HepG2 (cell line): ENCODE measurements around the gene MDH1B. TPM values are rescaled to one million over a fixed set of nuclear protein-coding genes. Genes with fewer than 3 reads are reported as not detected.

Source experiments
- ATAC-seq: fragments of 200-7000 bp; cut with Tn5 transposase; 3 replicates; pipeline ENCODE4 v1.9.1; 2020; ENCODE audit warnings: mild to moderate bottlenecking, moderate library complexity
- BruUV-seq: library from RNA; stranded (reverse); fragments of 400-500 nt; replicated peaks from 2 replicates; lab custom pipeline; 2021; lab: Mats Ljungman, UMichigan
- CTCF ChIA-PET: fragments of 300-600 bp; formaldehyde crosslinking; extraction: SDS; loops from one replicate; lab custom pipeline; 2021; ENCODE audit warnings: low total read pairs, inconsistent platforms, low intra/inter-chr PET ratio; lab: Yijun Ruan, JAX
- POLR2A ChIA-PET: fragments of 350-600 bp; sonication (Branson Sonifier 250); formaldehyde crosslinking; loops from one replicate; lab custom pipeline; 2020; ENCODE audit warnings: antibody characterized with exemption, inconsistent platforms; lab: Yijun Ruan, JAX
- DNase-seq: peaks from one replicate; pipeline ENCODE4 v3.0.0-alpha.2; 2015; ENCODE audit warnings: low spot score
- FAIRE-seq: peaks from 3 replicates; lab custom pipeline; 2011; peaks lifted over from hg19 to GRCh38; lab: Jason Lieb, UNC
- H2AFZ ChIP-seq: one replicate; pipeline ENCODE4 v1.6.1; 2011; ENCODE audit warnings: low read length, inconsistent platforms
- H3K27ac ChIP-seq: fragments of 300-600 bp; 3 replicates; pipeline ENCODE4 v1.8.0; 2011; ENCODE audit warnings: mixed run types, mild to moderate bottlenecking, mixed read lengths, low read length, inconsistent platforms; ENCODE audit not compliant: insufficient read depth; ENCODE audit errors: extremely low read length
- H3K27me3 ChIP-seq, 2 experiments: fragments of 200-600 bp in 1 of 2; 2 replicates in 1 of 2; 3 replicates in 1 of 2; pipeline versions ENCODE4 v1.6.0 to v1.8.0; 2011; ENCODE audit warnings: low read length in 2 of 2, mild to moderate bottlenecking in 2 of 2, moderate library complexity in 2 of 2, inconsistent platforms in 1 of 2; ENCODE audit not compliant: insufficient read depth in 2 of 2, control insufficient read depth in 1 of 2
- H3K36me3 ChIP-seq, 2 experiments: fragments of 200-600 bp in 1 of 2; replicated peaks in 1 of 2; 2 replicates in 1 of 2; 3 replicates in 1 of 2; pipeline versions ENCODE4 v1.5.1 to v1.8.0; 2011; ENCODE audit warnings: low read length in 2 of 2, inconsistent platforms in 1 of 2; ENCODE audit not compliant: insufficient read depth in 2 of 2, control insufficient read depth in 1 of 2
- H3K4me1 ChIP-seq: 2 replicates; pipeline ENCODE4 v1.5.1; 2012; ENCODE audit warnings: low read length, inconsistent platforms; ENCODE audit not compliant: insufficient read depth
- H3K4me2 ChIP-seq: 2 replicates; pipeline ENCODE4 v1.6.0; 2011; ENCODE audit warnings: low read depth, low read length, inconsistent platforms
- H3K4me3 ChIP-seq, 3 experiments: fragments of 200-600 bp in 1 of 3; sonication (generic), shearing (Covaris generic) in 1 of 3; replicated peaks in 1 of 3; 2 replicates each; pipeline ENCODE4 v1.5.1; 2011 to 2016; ENCODE audit warnings: low read length in 3 of 3, inconsistent platforms in 2 of 3, low read depth in 2 of 3, mild to moderate bottlenecking in 2 of 3, control low read depth in 1 of 3, mixed read lengths in 1 of 3; ENCODE audit not compliant: insufficient read depth in 1 of 3
- H3K79me2 ChIP-seq: one replicate; pipeline ENCODE4 v1.6.1; 2011; ENCODE audit warnings: low read length, inconsistent platforms; ENCODE audit not compliant: insufficient read depth
- H3K9ac ChIP-seq: 2 replicates; pipeline ENCODE4 v1.6.0; 2011; ENCODE audit warnings: mild to moderate bottlenecking, low read depth, low read length, inconsistent platforms; ENCODE audit not compliant: insufficient read depth
- H3K9me3 ChIP-seq: 2 replicates; pipeline ENCODE4 v1.5.1; 2012; ENCODE audit warnings: mild to moderate bottlenecking, low read length
- H4K20me1 ChIP-seq: 2 replicates; pipeline ENCODE4 v1.6.0; 2011; ENCODE audit warnings: inconsistent platforms, mild to moderate bottlenecking, low read length, moderate library complexity; ENCODE audit not compliant: insufficient read depth
- DNMT3B ChIP-seq: conservative IDR thresholded peaks from 2 replicates; pipeline ENCODE4 v1.6.1; 2016; ENCODE audit warnings: missing biosample characterization, control low read depth
- DR1 ChIP-seq: sonication (generic); formaldehyde crosslinking; IDR thresholded peaks from 2 replicates; pipeline ENCODE4 v1.8.0; 2021; ENCODE audit warnings: mild to moderate bottlenecking, missing genetic modification reagents, inconsistent platforms
- DZIP1 ChIP-seq: sonication (generic); formaldehyde crosslinking; IDR thresholded peaks from 2 replicates; pipeline ENCODE4 v1.5.0; 2020; ENCODE audit warnings: mild to moderate bottlenecking, missing genetic modification reagents
- IRF1 ChIP-seq: sonication (generic); formaldehyde crosslinking; IDR thresholded peaks from 2 replicates; pipeline ENCODE4 v1.4.0; 2020; ENCODE audit warnings: low read depth, mild to moderate bottlenecking, missing genetic modification reagents
- KAT8 ChIP-seq: IDR thresholded peaks from 2 replicates; pipeline ENCODE4 v1.6.1; 2016; ENCODE audit warnings: missing genetic modification reagents, missing compliant biosample characterization
- MAFF ChIP-seq: IDR thresholded peaks from 2 replicates; pipeline ENCODE4 v1.6.1; 2011; ENCODE audit warnings: low read depth, low read length, improper control_type of control experiment
- RFXAP ChIP-seq: sonication (generic); formaldehyde crosslinking; IDR thresholded peaks from 2 replicates; pipeline ENCODE4 v1.4.0; 2020; ENCODE audit warnings: missing genetic modification reagents, borderline replicate concordance
- SNAPC4 ChIP-seq: sonication (generic); formaldehyde crosslinking; IDR thresholded peaks from 2 replicates; pipeline ENCODE4 v1.4.0; 2020; ENCODE audit warnings: mild to moderate bottlenecking, missing genetic modification reagents
- TFDP2 ChIP-seq: sonication (generic); formaldehyde crosslinking; IDR thresholded peaks from 2 replicates; pipeline ENCODE4 v1.4.0; 2020; ENCODE audit warnings: missing genetic modification reagents
- ZFP37 ChIP-seq: sonication (generic); formaldehyde crosslinking; IDR thresholded peaks from 2 replicates; pipeline ENCODE4 v1.4.0; 2020; ENCODE audit warnings: missing genetic modification reagents, borderline replicate concordance
- ZMYM4 ChIP-seq: sonication (generic); formaldehyde crosslinking; IDR thresholded peaks from 2 replicates; pipeline ENCODE4 v1.8.1; 2023; ENCODE audit warnings: mild to moderate bottlenecking, missing genetic modification reagents
- ZNF121 ChIP-seq: sonication (generic); formaldehyde crosslinking; IDR thresholded peaks from 2 replicates; pipeline ENCODE4 v1.5.0; 2020; ENCODE audit warnings: mild to moderate bottlenecking, missing genetic modification reagents
- ZNF280B ChIP-seq: sonication (generic); formaldehyde crosslinking; IDR thresholded peaks from 2 replicates; pipeline ENCODE4 v1.5.0; 2020; ENCODE audit warnings: missing genetic modification reagents, mild to moderate bottlenecking, borderline replicate concordance
- ZNF660 ChIP-seq: sonication (generic); formaldehyde crosslinking; IDR thresholded peaks from 2 replicates; pipeline ENCODE4 v1.5.1; 2020; ENCODE audit warnings: mild to moderate bottlenecking, low read depth, missing genetic modification reagents, borderline replicate concordance
- WGBS: methylation state at CpG from one replicate; pipeline ENCODE4 v1.1.6; 2017; ENCODE audit warnings: low lambda C conversion rate; 5-methylcytosine and 5-hydroxymethylcytosine counted together
- in situ Hi-C: cut with HindIII; loops from 2 replicates; pipeline ENCODE4 v1.10.0; 2017; ENCODE audit warnings: low pct_unique_long_range_greater_than_20kb; ENCODE audit not compliant: extremely low pct_ligation_motif_present
- intact Hi-C: fragments of 100-400 bp; cut with micrococcal nuclease; formaldehyde crosslinking; loops from one replicate; pipeline ENCODE4 v1.10.0; 2022; ENCODE audit not compliant: unreplicated experiment
- polyA plus RNA-seq, 8 experiments: library from polyadenylated mRNA; depleted of rRNA in 3 of 8; stranded (reverse) in 7 of 8; unstranded in 1 of 8; fragments of >200 nt; fragmentation: Illumina TruSeq in 4 of 8; extraction: Trizol in 4 of 8; gene quantifications; 2 replicates each; pipeline versions ENCODE4 v1.2.1 to v1.2.3, GENCODE V29; 2011 to 2016; ENCODE audit warnings: low read depth in 4 of 8, missing spikeins in 1 of 8, mixed read lengths in 1 of 8; ENCODE audit not compliant: insufficient read depth in 1 of 8
- total RNA-seq, 5 experiments: library from RNA; depleted of rRNA; stranded (reverse); fragments of >200 nt; fragmentation: Illumina TruSeq; extraction: Trizol; gene quantifications; 2 replicates each; pipeline ENCODE4 v1.2.3, GENCODE V29; 2016; ENCODE audit warnings: low read depth in 1 of 5

MDH1B gene
- total and polyA plus RNA-seq, 2 of the 13 experiments (the other 11 are each of a cell fraction or from before 2014, with no cell fraction given): 0.17 to 0.86 TPM

- Histone ChIP-seq H3K27me3 (no peaks in the 10 kb centered on the region), H3K9me3 (no peaks in the 10 kb centered on the region), H3K9ac (no peak overlapping the region), H2AFZ (peak overlapping the region; percentile 69), H4K20me1 (no peaks in the 10 kb centered on the region), H3K4me2 (peak overlapping the region; percentile 43), H3K4me1 (no peaks in the 10 kb centered on the region), H3K4me3 (no peak overlapping the region), H3K36me3 (no peaks in the 10 kb centered on the region), H3K27ac (no peak overlapping the region), H3K79me2 (no peaks in the 10 kb centered on the region)
- DNase-seq: no peak
- FAIRE-seq: no peak
- no TSS peak for BruUV-seq
- under 1% methylated on average over 4 of the region's 4 CpGs for WGBS
- in situ Hi-C loops (no loop called here), intact Hi-C loops (no loop called here)
- no peak; the same call in 2 of the 3 replicates for ATAC-seq
- CTCF ChIA-PET: no interaction called here
- POLR2A ChIA-PET: no interaction called here
- TF ChIP-seq ZFP37 (CRISPR knock-in tag): no peak
- no peak for TF ChIP-seq DR1 (CRISPR knock-in tag)
- TF ChIP-seq DNMT3B: no peak
- no peak for TF ChIP-seq ZNF280B (CRISPR knock-in tag)
- no peak for TF ChIP-seq RFXAP (CRISPR knock-in tag)
- TF ChIP-seq MAFF: no peak
- TF ChIP-seq ZMYM4 (CRISPR knock-in tag): no peak
- TF ChIP-seq KAT8 (CRISPR knock-in tag): no peak
- no peak for TF ChIP-seq TFDP2 (CRISPR knock-in tag)
- TF ChIP-seq SNAPC4: no peak
- no peak for TF ChIP-seq ZNF121
- no peak for TF ChIP-seq IRF1 (CRISPR knock-in tag)
- TF ChIP-seq DZIP1: no peak
- no peak for TF ChIP-seq ZNF660 (CRISPR knock-in tag)
Observed at GRCh38 chr2:206713746-206714145, 51.4 kb downstream of the MDH1B start.
